ENCODE results near the gene AQP6.

Gene AQP6

GRCh38 chr12:49929581-49929980, 43.2 kb upstream of the AQP6 start:
- no peak for TF ChIP-seq YY1 (IDR thresholded peaks at IDR 0.05; ENCODE audit: insufficient read depth, insufficient read length)
- TF ChIP-seq ZNF274 (IDR thresholded peaks at IDR 0.05; ENCODE audit: low read depth, low read length) = no peak
- no peak for TF ChIP-seq SUZ12 (IDR thresholded peaks at IDR 0.05; ENCODE audit: extremely low read depth, insufficient read depth, insufficient read length)

GRCh38 chr12:49930515-49931288, 42.0 kb upstream of the AQP6 start:
- TF ChIP-seq ZNF274 (IDR thresholded peaks at IDR 0.05; ENCODE audit: low read depth, low read length) (no peak), SUZ12 (IDR thresholded peaks at IDR 0.05; ENCODE audit: extremely low read depth, insufficient read depth, insufficient read length) (no peak)
- Histone ChIP-seq H3K4me3 (ENCODE audit: insufficient read length, low read depth) (no peak overlapping the region), H3K9ac (ENCODE audit: insufficient read length, low read depth) (no peak overlapping the region), H3K27me3 (ENCODE audit: insufficient read depth, insufficient read length) (no peaks in the 10 kb centered on the region), H3K9me3 (ENCODE audit: insufficient read depth, low read length) (no peaks in the 10 kb centered on the region), H3K36me3 (ENCODE audit: insufficient read depth, insufficient read length, low read length) (no peaks in the 10 kb centered on the region), H3K4me1 (ENCODE audit: insufficient read depth, insufficient read length) (no peaks in the 10 kb centered on the region)
- DNase-seq (ENCODE audit: low read depth, low spot score) = no peak

More at GRCh38 chr12:49929581-49929980, 43.2 kb upstream of the AQP6 start:
- Histone ChIP-seq H3K4me3 (ENCODE audit: insufficient read length, low read depth) (no peak overlapping the region), H3K27me3 (ENCODE audit: insufficient read depth, insufficient read length) (no peaks in the 10 kb centered on the region), H3K9ac (ENCODE audit: insufficient read length, low read depth) (no peak overlapping the region), H3K36me3 (ENCODE audit: insufficient read depth, insufficient read length, low read length) (no peaks in the 10 kb centered on the region), H3K9me3 (ENCODE audit: insufficient read depth, low read length) (no peaks in the 10 kb centered on the region), H3K4me1 (ENCODE audit: insufficient read depth, insufficient read length) (no peaks in the 10 kb centered on the region)
- DNase-seq (ENCODE audit: low read depth, low spot score) = no peak

DNA sequence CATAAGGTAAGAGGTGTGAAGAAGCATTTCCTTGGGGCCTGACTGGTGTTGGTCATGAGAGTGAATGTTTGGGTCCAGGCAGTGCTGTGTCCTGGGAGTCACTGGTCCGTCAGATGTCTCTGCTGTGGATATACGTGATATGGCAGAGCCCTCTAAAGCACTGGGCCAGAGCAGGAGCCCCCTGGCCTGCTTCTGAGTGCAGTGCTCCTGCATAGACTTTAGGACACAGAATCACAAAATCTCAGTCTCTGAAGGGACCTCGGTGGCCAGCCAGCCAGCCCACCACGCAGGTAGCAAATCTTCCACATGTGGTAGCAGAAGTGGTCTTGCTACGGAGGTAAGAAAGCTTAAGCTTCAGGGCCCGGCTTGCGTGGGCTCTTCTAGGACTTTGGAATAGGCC, 40.7 kb upstream of the AQP6 start:
- H3K27me3 ChIP-seq (ENCODE audit: insufficient read depth, insufficient read length) = no peaks in the 10 kb centered on the region
- no peak overlapping the region for H3K4me3 ChIP-seq (ENCODE audit: insufficient read length, low read depth)
- no peak for DNase-seq (ENCODE audit: low read depth, low spot score)
- TF ChIP-seq ZNF274 (IDR thresholded peaks at IDR 0.05; ENCODE audit: low read depth, low read length) (no peak), SUZ12 (IDR thresholded peaks at IDR 0.05; ENCODE audit: extremely low read depth, insufficient read depth, insufficient read length) (no peak), YY1 (IDR thresholded peaks at IDR 0.05; ENCODE audit: insufficient read depth, insufficient read length) (no peak)
- H3K9me3 ChIP-seq (ENCODE audit: insufficient read depth, low read length) = no peaks in the 10 kb centered on the region
- H3K36me3 ChIP-seq (ENCODE audit: insufficient read depth, insufficient read length, low read length) = no peaks in the 10 kb centered on the region
- no peaks in the 10 kb centered on the region for H3K4me1 ChIP-seq (ENCODE audit: insufficient read depth, insufficient read length)
- no peak overlapping the region for H3K9ac ChIP-seq (ENCODE audit: insufficient read length, low read depth)

GRCh38 chr12:49932533-49933130, 40.1 kb upstream of the AQP6 start:
- no peak for DNase-seq (ENCODE audit: low read depth, low spot score)
- Histone ChIP-seq H3K27me3 (ENCODE audit: insufficient read depth, insufficient read length) (no peaks in the 10 kb centered on the region), H3K9me3 (ENCODE audit: insufficient read depth, low read length) (no peaks in the 10 kb centered on the region), H3K4me1 (ENCODE audit: insufficient read depth, insufficient read length) (no peaks in the 10 kb centered on the region), H3K9ac (ENCODE audit: insufficient read length, low read depth) (no peak overlapping the region), H3K4me3 (ENCODE audit: insufficient read length, low read depth) (no peak overlapping the region), H3K36me3 (ENCODE audit: insufficient read depth, insufficient read length, low read length) (no peaks in the 10 kb centered on the region)
- TF ChIP-seq YY1 (IDR thresholded peaks at IDR 0.05; ENCODE audit: insufficient read depth, insufficient read length) (no peak), SUZ12 (IDR thresholded peaks at IDR 0.05; ENCODE audit: extremely low read depth, insufficient read depth, insufficient read length) (no peak), ZNF274 (IDR thresholded peaks at IDR 0.05; ENCODE audit: low read depth, low read length) (no peak)

GRCh38 chr12:49933796-49934195, 39.0 kb upstream of the AQP6 start:
- no peak for DNase-seq (ENCODE audit: low read depth, low spot score)
- no peak overlapping the region for H3K4me3 ChIP-seq (ENCODE audit: insufficient read length, low read depth)
- H3K4me1 ChIP-seq (ENCODE audit: insufficient read depth, insufficient read length) = no peaks in the 10 kb centered on the region
- H3K36me3 ChIP-seq (ENCODE audit: insufficient read depth, insufficient read length, low read length) = no peaks in the 10 kb centered on the region
- H3K9ac ChIP-seq (ENCODE audit: insufficient read length, low read depth) = no peak overlapping the region
- no peak for TF ChIP-seq ZNF274 (IDR thresholded peaks at IDR 0.05; ENCODE audit: low read depth, low read length)
- no peak for TF ChIP-seq YY1 (IDR thresholded peaks at IDR 0.05; ENCODE audit: insufficient read depth, insufficient read length)
- TF ChIP-seq SUZ12 (IDR thresholded peaks at IDR 0.05; ENCODE audit: extremely low read depth, insufficient read depth, insufficient read length) = no peak
- H3K27me3 ChIP-seq (ENCODE audit: insufficient read depth, insufficient read length) = no peaks in the 10 kb centered on the region
- no peaks in the 10 kb centered on the region for H3K9me3 ChIP-seq (ENCODE audit: insufficient read depth, low read length)

DNA sequence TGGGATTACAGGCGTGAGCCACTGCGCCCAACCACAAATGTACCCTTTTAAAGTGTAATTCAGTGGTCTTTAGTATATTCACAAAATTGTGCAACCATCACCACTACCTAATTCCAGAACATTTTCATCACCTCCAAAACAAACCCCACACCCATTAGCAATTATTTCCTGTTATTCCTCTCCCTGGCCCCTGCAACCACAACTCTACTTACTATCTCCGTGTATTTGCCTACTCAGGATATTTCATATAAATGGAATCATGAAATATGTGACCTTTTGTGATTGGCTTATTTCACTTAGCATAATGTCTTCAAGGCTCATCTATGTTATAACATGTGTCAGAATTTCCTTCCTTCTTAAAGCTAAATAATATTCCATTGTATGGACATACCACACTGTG, 38.2 kb upstream of the AQP6 start:
- TF ChIP-seq ZNF274 (IDR thresholded peaks at IDR 0.05; ENCODE audit: low read depth, low read length) (no peak), YY1 (IDR thresholded peaks at IDR 0.05; ENCODE audit: insufficient read depth, insufficient read length) (no peak), SUZ12 (IDR thresholded peaks at IDR 0.05; ENCODE audit: extremely low read depth, insufficient read depth, insufficient read length) (no peak)
- Histone ChIP-seq H3K4me1 (ENCODE audit: insufficient read depth, insufficient read length) (peaks cover 1% of the 10 kb centered on the region), H3K36me3 (ENCODE audit: insufficient read depth, insufficient read length, low read length) (no peaks in the 10 kb centered on the region), H3K27me3 (ENCODE audit: insufficient read depth, insufficient read length) (no peaks in the 10 kb centered on the region), H3K9me3 (ENCODE audit: insufficient read depth, low read length) (no peaks in the 10 kb centered on the region), H3K9ac (ENCODE audit: insufficient read length, low read depth) (no peak overlapping the region), H3K4me3 (ENCODE audit: insufficient read length, low read depth) (no peak overlapping the region)
- DNase-seq (ENCODE audit: low read depth, low spot score) = no peak

GRCh38 chr12:49936925-49937324, 35.8 kb upstream of the AQP6 start:
- no peak for TF ChIP-seq SUZ12 (IDR thresholded peaks at IDR 0.05; ENCODE audit: extremely low read depth, insufficient read depth, insufficient read length)
- TF ChIP-seq ZNF274 (IDR thresholded peaks at IDR 0.05; ENCODE audit: low read depth, low read length) = no peak
- TF ChIP-seq YY1 (IDR thresholded peaks at IDR 0.05; ENCODE audit: insufficient read depth, insufficient read length) = no peak
- Histone ChIP-seq H3K9me3 (ENCODE audit: insufficient read depth, low read length) (no peaks in the 10 kb centered on the region), H3K27me3 (ENCODE audit: insufficient read depth, insufficient read length) (no peaks in the 10 kb centered on the region), H3K4me1 (ENCODE audit: insufficient read depth, insufficient read length) (peaks cover 5% of the 10 kb centered on the region), H3K9ac (ENCODE audit: insufficient read length, low read depth) (no peak overlapping the region), H3K36me3 (ENCODE audit: insufficient read depth, insufficient read length, low read length) (no peaks in the 10 kb centered on the region), H3K4me3 (ENCODE audit: insufficient read length, low read depth) (no peak overlapping the region)
- DNase-seq (ENCODE audit: low read depth, low spot score) = no peak
